ENCODE data around the gene TMEM81. TPM values are rescaled to one million over a fixed set of nuclear protein-coding genes. Genes with fewer than 3 reads are reported as not detected.

Gene TMEM81
- total and polyA plus RNA-seq, 2 of the 8 experiments (the other 6 are each of a cell fraction or from before 2014, with no cell fraction given) = 2.1 to 5.9 TPM

GRCh38 chr1:205121660-205122488 is 37.6 kb upstream of the TMEM81 start, which contains the start of gene RBBP5 (continued):
- no peak for TF ChIP-seq CHD7 (IDR thresholded peaks at IDR 0.05; ENCODE audit: insufficient replicate concordance, low read length)
- TF ChIP-seq SUZ12 (IDR thresholded peaks at IDR 0.05; ENCODE audit: low read length) = no peak
- no peak; the same call in 1 of the 2 replicates for TF ChIP-seq EGR1 (IDR thresholded peaks at IDR 0.05; ENCODE audit: borderline replicate concordance, low read depth, low read length)
- TF ChIP-seq SIX5 (IDR thresholded peaks at IDR 0.05; ENCODE audit: low read depth, low read length) = no peak
- TF ChIP-seq CHD2 (IDR thresholded peaks at IDR 0.05; ENCODE audit: low read length) = peak; percentile 39; the same call in 1 of the 2 replicates
- no peak for TF ChIP-seq ZNF274 (IDR thresholded peaks at IDR 0.05; ENCODE audit: borderline replicate concordance, extremely low read depth, low read length)
- peak; percentile 97 for TF ChIP-seq ATF2 (IDR thresholded peaks at IDR 0.05; ENCODE audit: low read length)
- peak; percentile 91; the same call in 1 of the 2 replicates for TF ChIP-seq GABPA (IDR thresholded peaks at IDR 0.05; ENCODE audit: borderline replicate concordance, insufficient read depth, low read length)
